ENCODE measurements around the gene OR2K2.
"Not testable (repeated sequence)": the region's sequence is repeated elsewhere in the genome, so short reads cannot be mapped to it uniquely, and the experiment has no call there.

Gene OR2K2

GRCh38 chr9:111297066-111297824 is 32.8 kb downstream of the OR2K2 start:
- no peak for DNase-seq

- no peak for DNase-seq
These were observed 35.2 kb downstream of the OR2K2 start for GRCh38 chr9:111294691-111295451.

GRCh38 chr9:111287127-111287526 is 42.9 kb downstream of the OR2K2 start:
- no peak for DNase-seq

GRCh38 chr9:111284703-111285102 is 45.3 kb downstream of the OR2K2 start:
- DNase-seq, result no peak

- no peak for DNase-seq
These were observed 47.2 kb downstream of the OR2K2 start for GRCh38 chr9:111282845-111283244.

GRCh38 chr9:111280795-111281194 is 49.2 kb downstream of the OR2K2 start:
- not testable (repeated sequence) for DNase-seq
